HG02840 (cell line): ENCODE data around the gene ORAI3.

Experiments used
- ATAC-seq: cut with Tn5 transposase; IDR thresholded peaks from one replicate; pipeline ENCODE4 v1.9.1; 2021; ENCODE audit warnings: mild to moderate bottlenecking, moderate library complexity, moderate number of reproducible peaks; ENCODE audit not compliant: unreplicated experiment, low FRiP score

ORAI3 gene

GRCh38 chr16:30987581-30988190, 38.8 kb downstream of the ORAI3 start:
- ATAC-seq = no peak

DNA sequence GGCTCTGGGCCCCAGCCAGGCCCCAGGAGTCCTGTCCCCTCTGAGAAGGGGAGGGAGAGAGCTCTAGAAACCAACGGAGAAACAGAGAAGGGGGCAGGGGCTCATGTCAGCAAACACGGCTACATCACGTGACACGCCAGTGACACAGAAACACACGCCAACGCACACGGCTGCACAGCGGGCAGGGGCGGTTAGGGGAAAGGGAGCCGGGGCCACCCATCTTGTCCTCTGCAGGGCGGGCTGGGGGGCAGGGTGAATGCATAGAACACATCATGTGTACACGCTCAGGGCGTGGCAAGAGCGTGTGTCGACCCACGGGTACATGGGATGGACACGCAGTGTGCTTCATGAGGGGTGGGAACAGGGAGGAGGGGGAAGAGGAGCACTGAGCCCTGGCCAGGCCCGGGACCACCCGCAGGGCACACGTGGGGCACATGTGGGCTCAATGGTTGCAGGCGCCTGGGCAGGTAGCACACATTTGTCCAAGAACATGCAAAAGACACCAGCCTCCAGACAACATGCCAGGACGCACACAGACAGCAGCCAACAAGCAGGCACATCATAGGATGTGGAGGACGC, 40.7 kb downstream of the ORAI3 start:
- no peak for ATAC-seq

DNA sequence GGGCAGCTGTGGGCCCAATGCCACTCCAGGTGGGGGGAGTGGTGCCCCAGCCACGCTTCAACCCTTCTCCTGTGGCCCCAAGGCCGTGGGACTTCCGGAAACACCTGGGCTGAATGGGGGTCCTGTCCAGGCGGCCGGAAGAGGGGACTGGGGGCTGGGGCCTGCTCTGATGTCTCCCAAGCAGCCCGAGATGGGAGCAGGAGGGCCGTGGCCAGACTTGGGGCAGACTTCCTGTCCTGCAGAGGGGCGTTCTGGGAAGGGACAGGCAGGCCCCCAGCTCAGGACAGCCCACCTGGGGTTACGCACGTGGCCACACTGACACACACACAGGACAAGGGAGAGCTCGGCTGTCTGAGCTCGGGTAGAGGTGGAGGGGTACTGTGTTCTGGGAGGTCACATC, 41.2 kb downstream of the ORAI3 start:
- no peak for ATAC-seq

- ATAC-seq = no peak
These were observed 42.2 kb downstream of the ORAI3 start for GRCh38 chr16:30991052-30991451.

GRCh38 chr16:30992276-30992780, 43.5 kb downstream of the ORAI3 start:
- ATAC-seq = no peak

- no peak for ATAC-seq
These were observed 44.3 kb downstream of the ORAI3 start for GRCh38 chr16:30992931-30993816.

- ATAC-seq = no peak
These were observed 47.1 kb downstream of the ORAI3 start for GRCh38 chr16:30995927-30996323.

GRCh38 chr16:30996324-30996984, 47.6 kb downstream of the ORAI3 start:
- ATAC-seq = no peak

GRCh38 chr16:30996985-30997724, 48.3 kb downstream of the ORAI3 start:
- peak; percentile 57 for ATAC-seq

- no peak for ATAC-seq
These were observed 49.1 kb downstream of the ORAI3 start for GRCh38 chr16:30997725-30998711.

DNA sequence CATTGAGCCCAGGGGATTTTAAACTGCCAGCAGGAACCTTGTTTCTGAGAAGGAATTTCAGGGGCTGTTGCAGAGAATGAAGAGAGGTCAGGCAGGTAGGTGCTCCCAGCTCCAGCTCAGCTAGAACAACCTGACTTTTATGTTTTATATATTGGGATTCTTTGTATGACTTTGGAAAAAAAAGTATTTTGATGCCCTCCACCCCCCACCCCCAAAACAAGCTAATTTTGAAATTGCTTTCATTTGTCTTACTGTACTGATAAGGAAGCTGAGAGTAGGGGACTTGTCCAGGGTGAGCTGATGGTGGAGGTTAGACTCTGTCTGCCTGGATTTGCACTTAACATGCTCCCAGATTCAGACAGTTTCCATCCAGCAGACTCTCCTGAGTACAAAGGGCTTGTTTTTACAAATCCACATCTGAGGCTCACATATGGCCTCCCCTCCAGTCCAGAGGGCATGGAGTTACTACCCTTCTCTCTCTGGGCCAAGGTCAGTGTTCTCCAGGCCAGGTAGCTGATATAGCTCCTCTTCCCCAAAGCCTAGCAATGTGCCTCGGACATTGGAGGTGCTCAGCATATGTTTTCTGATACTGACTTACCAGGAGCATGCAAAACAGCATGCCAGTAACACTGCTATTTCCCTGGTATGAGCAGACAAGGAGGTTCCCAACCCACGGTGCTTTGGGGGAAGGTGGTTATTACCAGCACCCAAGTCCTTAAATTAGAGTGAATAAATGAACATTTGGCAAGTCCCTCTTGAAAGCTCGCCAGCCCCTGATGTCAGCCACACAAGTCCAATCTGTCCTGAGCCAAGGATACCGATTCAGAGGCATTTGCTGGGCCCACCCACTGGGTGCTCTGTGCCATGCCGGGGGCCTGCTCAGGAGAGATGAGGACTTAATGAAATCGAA, 50.2 kb downstream of the ORAI3 start:
- no peak for ATAC-seq

GRCh38 chr16:31000671-31001382, 52.0 kb downstream of the ORAI3 start:
- no peak for ATAC-seq

DNA sequence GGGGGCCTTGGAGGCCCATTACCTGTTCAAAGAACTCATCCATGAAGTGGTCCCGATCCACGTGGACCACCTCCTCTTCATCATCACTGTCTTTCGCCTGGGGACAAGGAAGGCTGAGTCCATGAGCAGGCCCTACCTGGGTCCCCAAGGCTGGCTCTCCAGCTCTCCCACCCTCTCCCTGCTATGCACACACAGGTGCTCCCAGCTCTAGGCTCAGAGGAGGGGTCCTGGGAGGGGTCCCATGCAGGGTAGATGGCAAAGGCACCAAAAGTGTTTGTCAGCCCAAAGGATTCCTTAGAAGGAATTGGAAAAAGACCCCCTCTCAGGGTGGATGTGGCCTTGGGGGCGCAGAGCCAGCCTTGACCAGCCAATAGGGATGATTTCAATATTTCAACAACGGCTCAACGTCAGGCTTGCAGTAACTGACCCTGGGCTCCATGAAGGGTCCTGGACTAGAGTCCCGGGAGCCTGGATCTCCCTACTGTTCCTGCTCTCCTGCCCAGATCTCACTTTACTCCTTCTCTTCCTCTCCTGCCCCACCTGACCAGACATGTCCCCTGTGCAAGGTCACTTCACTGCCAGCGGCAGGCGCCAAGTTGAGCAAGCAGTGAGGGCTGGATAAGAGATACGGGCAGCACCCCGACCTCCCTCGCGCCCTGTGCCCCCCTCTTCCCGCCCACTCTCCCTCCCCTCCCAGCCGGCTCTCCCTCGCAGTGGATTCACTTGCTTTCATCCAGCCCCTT, 52.8 kb downstream of the ORAI3 start:
- ATAC-seq = no peak

- no peak for ATAC-seq
These were observed 53.4 kb downstream of the ORAI3 start for GRCh38 chr16:31002250-31002700.

GRCh38 chr16:31002862-31003341, 54.0 kb downstream of the ORAI3 start:
- no peak for ATAC-seq

GRCh38 chr16:31003744-31004143, 54.9 kb downstream of the ORAI3 start:
- ATAC-seq = no peak
